ENCODE results near the gene TRAPPC12.

TRAPPC12 gene

DNA sequence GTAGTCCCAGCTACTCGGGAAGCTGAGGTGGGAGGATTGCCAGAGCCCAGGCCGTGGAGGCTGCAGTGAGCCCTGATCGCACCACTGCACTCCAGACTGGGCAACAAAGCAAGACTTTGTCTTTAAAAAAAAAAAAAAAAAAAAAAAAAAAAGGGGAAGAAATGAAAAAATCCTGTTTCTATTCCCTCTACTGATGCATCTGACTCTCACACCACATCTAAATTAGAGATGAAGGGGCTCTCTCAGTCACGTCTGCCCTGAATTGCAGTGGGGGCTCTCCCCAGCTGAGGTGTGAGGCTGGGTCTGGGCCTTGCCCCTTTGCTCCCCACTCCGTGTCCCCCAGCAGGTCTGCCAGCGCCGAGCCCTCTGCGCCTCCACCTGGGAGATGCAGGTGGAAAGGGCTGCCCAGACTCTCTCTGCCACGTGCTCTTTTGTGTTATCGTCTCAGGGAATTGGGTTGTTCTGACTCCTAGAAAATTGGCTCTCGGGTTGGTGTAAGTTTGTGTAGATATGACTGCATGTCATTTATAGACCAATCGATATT is 30.2 kb downstream of the TRAPPC12 start:
- no peak for DNase-seq

- no peak for DNase-seq
Measured at GRCh38 chr2:3411103-3411502, 31.6 kb downstream of the TRAPPC12 start.

DNA sequence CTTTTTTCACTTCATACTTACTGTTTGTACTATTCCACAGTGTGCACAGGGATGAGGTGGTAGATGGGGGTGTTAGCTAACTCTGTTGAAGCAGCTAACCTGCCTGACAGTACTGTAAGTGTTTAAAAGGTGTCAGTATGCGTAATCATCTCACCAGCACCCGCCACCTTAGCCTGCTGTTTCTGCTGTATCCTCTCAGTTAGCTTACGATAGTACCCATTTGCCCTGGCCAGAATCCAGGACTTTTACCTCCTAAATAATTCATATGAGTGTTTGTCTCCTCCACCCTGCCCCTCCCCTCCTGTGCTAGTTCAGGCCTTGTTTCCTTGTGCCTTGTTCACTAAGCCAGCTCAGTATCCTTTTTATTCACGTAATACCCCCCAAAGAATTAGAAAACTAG is 34.2 kb downstream of the TRAPPC12 start:
- peak; percentile 76 for DNase-seq

DNA sequence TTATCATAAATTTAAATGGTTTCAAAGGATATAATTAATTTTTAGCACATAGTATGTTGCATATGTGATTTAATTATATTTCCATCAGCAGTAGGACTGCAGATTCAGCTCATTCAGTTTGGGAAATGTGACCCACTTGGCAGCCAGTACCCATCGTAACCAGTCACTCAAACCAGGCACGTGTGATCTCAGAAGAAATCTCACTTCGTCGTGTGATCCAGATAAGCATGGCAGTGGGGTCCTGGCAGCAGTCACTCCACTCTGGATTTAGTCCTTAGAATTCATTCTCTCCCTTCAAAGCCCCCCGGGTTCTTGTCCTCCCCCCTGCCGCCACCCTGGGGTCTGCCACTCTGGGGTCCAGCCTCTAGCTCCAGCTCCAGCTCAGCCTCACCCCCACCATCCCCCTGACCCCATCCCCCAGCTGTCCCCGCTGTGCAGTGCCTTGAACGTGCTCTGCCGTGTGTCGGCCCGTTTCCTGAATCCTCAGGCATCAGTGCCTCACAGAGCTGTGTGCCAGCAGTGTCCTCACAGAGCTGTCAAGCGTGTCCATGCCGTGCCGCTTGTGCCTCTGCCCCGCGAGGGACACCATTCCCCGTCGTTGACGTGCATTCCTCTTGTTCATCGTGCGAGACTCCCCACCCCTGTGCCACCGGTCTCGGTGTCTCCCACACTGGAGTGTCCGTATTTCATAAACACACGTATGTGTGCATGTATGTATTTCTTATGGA is 34.8 kb downstream of the TRAPPC12 start:
- no peak for DNase-seq

DNA sequence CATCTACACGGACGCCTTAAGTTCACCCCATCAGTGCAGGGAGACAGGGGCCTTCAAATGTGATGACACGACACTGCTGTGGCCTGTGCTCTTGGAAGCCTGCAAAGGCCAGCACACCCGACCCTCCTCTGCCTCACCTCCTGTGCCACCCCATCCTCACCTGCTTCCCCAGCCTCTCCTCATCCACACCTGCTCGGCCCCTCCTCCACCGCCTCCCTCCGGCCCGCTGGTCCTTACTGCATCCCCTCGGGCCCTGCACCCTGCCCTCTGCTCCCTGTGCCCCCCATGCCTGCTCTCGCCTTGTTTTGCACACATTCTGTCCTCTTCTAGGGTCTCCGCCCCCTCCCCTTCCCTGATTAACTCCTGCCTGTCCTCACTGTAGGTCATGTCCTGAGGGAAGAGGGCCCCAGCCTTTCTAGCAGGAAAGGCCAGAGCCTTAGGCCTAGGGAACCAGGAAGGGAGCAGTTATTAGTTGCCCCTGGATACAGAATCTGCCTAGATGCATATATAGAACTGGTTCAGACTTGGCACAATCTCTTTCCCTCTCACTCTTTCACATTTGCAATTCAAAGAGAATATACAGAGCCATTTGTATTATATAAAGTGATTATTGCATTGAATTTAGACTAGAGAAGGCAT is 39.4 kb downstream of the TRAPPC12 start:
- DNase-seq, result no peak

DNA sequence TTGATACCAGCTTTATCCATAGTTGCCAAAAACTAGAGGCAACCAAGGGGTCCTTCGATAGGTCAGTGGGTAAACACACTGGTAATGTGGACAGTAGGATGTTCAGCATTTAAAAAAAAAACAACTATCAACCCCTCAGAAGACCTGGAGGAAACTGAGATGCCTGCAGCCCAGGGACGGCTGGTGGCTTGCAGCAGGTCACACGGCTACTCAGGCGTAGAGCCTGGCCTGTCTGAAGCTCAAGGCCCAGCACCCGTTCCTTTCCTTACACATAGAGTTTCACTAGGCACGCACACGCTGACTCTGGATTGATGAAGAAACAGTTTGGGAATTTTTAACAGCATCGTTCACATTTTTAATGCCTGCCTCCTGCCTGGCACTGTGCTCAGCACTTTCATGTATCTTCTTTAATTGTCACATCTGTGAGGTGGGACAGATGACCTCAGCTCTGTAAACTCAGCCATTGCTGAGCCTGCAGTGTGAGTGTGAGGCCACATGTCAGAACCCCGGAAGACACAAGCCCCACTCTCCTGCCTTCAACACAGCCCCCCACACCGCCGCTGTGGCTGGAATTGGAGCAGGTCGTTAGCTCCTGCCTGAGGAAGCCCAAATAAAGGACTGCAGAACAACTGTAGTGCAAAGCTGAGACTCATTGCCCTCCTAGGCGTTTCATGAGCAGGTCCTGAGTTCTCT is 40.7 kb downstream of the TRAPPC12 start:
- no peak for DNase-seq

GRCh38 chr2:3420769-3421397 is 41.4 kb downstream of the TRAPPC12 start:
- no peak for DNase-seq

DNA sequence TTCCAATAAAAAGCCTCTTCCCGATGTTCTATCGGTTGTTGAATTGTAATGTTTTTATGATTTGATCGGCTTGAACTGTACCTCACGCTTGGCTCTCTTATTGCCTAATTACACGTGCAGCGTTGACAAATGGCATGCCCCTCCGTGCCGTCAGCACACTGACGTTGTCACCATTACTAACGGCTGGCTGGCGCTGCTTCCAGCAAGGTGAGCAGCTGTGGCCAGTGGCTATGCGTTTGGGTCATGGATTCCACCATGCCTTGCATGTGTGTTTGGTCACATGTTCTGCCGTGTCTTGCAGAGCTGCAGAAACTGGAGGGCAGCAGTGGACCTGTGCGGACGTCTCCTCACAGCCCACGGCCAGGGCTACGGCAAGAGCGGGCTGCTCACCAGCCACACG is 42.1 kb downstream of the TRAPPC12 start:
- no peak for DNase-seq

- no peak for DNase-seq
Measured at GRCh38 chr2:3422161-3422779, 42.8 kb downstream of the TRAPPC12 start.

DNA sequence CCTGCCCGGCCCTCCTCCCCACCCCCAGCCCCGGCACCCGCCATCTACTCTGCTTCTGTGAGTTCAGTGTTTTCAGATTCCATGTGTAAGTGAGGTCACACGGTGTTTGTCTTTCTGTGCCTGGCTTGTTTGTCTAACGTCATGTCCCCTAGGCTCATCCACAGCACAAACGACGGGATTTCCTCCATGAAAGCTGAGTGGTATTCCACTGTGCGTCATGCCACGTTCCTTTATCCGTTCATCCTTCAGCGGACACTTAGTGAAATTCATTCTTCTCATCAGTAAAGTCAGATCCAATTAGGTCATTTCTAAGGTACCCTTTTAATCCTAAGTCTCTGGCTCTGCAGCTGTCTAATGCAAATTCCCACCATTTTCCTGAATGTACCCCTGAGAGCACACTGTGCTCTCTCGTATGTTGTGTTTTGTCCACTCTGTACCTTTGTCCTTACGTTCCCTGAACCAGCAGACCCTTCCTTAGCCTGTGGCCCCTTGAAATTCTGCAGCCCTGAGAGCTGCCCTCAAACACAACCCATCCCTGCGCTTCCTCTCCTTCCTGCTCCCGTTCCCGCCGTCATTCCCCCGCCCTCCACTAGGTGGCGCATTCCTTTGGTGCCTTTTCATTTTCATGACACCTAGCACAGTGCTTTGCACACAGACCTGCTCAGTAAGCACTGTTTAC is 44.1 kb downstream of the TRAPPC12 start:
- peak; percentile 36 for DNase-seq

DNA sequence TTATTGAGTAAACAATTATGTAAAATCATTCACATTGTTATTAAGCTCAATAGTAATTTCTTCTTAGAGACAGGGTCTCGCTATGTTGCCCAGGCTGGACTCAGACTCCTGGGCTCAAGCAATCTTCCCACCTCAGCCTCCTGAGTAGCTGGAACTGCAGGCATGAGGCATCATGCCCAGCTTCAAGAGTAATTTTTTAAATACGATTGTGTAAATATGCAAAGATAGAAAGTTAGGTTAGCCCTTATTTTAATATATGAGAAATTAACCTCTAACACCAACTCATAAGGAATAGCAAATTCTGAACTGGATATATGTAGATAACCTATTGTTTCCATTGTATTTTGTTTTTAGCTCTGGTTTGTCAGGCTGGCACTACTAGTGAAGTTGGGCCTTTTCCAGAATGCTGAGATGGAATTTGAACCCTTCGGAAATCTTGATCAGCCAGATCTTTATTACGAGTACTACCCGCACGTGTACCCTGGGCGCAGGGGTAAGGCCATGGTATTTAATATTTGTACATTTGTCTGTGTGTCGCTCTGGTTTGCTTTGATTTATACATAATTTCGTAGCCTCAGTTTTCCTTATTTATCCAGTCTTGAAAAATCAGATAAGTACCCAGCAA is 44.8 kb downstream of the TRAPPC12 start:
- DNase-seq, result no peak

DNA sequence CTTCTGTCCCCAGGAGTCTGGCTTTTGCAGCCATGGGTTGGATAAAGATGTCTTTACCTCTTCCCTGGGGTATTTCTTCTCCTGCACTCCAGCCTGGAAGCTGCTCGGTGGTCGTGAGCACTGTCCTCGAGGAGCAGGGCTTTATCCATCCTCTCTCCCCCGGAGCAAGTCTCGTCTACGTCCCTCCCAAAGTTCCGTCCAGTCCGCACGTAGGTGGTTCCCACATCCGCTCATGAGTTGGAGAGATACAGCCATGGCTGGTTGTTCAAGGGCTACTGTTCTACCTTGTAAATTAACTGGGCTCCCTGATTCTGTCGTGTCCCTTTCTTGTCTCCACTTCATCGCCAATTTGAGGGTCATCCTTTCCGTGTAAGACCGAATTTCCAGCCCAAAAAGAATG is 47.1 kb downstream of the TRAPPC12 start:
- no peak for DNase-seq

DNA sequence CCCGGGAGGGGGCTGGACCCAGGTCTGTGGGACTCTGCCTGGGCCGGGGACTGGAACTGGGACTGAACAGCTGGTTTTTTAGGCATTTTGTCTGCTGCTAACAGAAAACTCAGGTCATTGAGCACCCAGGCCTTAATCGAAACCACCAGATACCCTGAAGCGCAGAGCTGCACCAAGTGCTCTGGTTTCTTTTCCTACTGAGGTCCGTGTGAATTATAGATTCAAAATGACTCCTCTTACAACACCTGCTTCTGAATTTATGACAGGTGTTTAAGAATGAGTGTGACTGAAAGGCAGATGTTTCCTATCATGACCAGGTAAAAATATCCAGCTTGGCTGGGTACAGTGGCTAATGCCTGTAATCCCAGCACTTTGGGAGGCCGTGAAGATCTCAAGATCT is 47.8 kb downstream of the TRAPPC12 start:
- DNase-seq, result no peak

GRCh38 chr2:3428577-3428976 is 49.1 kb downstream of the TRAPPC12 start:
- no peak for DNase-seq

- no peak for DNase-seq
Measured at GRCh38 chr2:3429066-3429610, 49.6 kb downstream of the TRAPPC12 start.

GRCh38 chr2:3430172-3430571 is 50.7 kb downstream of the TRAPPC12 start:
- DNase-seq, result no peak

- no peak for DNase-seq
Measured at GRCh38 chr2:3430740-3431490, 51.4 kb downstream of the TRAPPC12 start.

DNA sequence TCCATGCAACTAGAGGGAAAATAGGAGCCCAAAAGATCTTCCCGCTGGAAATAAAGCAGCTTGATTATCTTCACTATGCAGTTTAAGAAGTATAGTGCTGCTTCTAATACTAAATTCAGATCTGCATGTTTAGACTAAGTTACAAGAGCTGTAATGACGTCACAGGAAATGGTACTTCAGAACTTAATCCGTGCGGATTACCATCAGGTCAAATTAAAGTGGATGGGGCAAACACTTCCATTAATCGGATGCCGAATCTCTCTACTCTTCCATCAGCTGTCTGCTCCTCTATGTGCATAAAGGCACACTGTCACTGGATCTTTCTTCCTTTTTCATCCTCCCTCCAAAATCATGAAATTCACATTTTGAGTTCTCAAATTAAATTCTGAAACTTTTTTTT is 52.6 kb downstream of the TRAPPC12 start:
- no peak for DNase-seq

DNA sequence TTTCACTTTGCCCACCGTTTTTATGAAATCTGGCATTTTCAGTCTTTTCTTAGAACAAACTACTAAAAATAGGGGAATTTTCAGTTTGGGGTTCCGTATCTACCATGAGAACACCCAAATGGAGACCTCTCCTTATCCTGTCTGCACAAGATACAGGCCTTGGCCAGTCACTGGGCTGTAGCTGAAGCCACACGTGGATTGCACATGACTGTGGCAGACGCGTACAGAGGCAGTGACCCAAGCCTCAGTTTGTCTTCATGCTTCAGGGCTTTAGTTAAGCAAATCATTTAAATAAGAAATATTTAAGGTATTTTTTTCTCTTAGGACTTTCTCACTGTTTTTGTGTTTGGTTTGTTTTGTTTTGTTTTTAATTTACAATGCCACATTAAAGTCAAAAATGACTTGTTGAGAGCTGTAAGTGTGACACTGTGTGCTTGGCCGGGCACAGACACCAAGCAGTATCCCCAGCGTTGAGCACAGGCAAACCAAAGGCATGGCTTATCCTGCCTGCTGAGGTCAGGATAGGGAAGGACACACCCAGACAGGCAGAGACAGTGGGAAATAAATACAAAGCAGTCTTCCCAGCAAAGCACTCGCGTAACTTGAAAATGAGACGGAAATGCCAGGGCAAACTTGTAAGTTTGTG is 53.3 kb downstream of the TRAPPC12 start:
- DNase-seq, result no peak

GRCh38 chr2:3433339-3433699 is 53.8 kb downstream of the TRAPPC12 start:
- DNase-seq, result no peak
